HepG2 (cell line): ENCODE data around the gene LDB3. TPM values are rescaled to one million over a fixed set of nuclear protein-coding genes. Genes with fewer than 3 reads are reported as not detected.
A peak's percentile ranks its signal among the peaks of the same experiment; 100 is the strongest.

Source experiments
- ATAC-seq: fragments of 200-7000 bp; cut with Tn5 transposase; 3 replicates; pipeline ENCODE4 v1.9.1; 2020; ENCODE audit warnings: mild to moderate bottlenecking, moderate library complexity
- BruUV-seq: library from RNA; stranded (reverse); fragments of 400-500 nt; replicated peaks from 2 replicates; lab custom pipeline; 2021; lab: Mats Ljungman, UMichigan
- CTCF ChIA-PET: fragments of 300-600 bp; formaldehyde crosslinking; extraction: SDS; loops from one replicate; lab custom pipeline; 2021; ENCODE audit warnings: low total read pairs, inconsistent platforms, low intra/inter-chr PET ratio; lab: Yijun Ruan, JAX
- POLR2A ChIA-PET: fragments of 350-600 bp; sonication (Branson Sonifier 250); formaldehyde crosslinking; loops from one replicate; lab custom pipeline; 2020; ENCODE audit warnings: antibody characterized with exemption, inconsistent platforms; lab: Yijun Ruan, JAX
- DNase-seq: peaks from one replicate; pipeline ENCODE4 v3.0.0-alpha.2; 2015; ENCODE audit warnings: low spot score
- FAIRE-seq: peaks from 3 replicates; lab custom pipeline; 2011; peaks lifted over from hg19 to GRCh38; lab: Jason Lieb, UNC
- H2AFZ ChIP-seq: one replicate; pipeline ENCODE4 v1.6.1; 2011; ENCODE audit warnings: low read length, inconsistent platforms
- H3K27ac ChIP-seq: fragments of 300-600 bp; 3 replicates; pipeline ENCODE4 v1.8.0; 2011; ENCODE audit warnings: mixed run types, mild to moderate bottlenecking, mixed read lengths, low read length, inconsistent platforms; ENCODE audit not compliant: insufficient read depth; ENCODE audit errors: extremely low read length
- H3K27me3 ChIP-seq, 2 experiments: fragments of 200-600 bp in 1 of 2; 2 replicates in 1 of 2; 3 replicates in 1 of 2; pipeline versions ENCODE4 v1.6.0 to v1.8.0; 2011; ENCODE audit warnings: low read length in 2 of 2, mild to moderate bottlenecking in 2 of 2, moderate library complexity in 2 of 2, inconsistent platforms in 1 of 2; ENCODE audit not compliant: insufficient read depth in 2 of 2, control insufficient read depth in 1 of 2
- H3K36me3 ChIP-seq, 2 experiments: fragments of 200-600 bp in 1 of 2; replicated peaks in 1 of 2; 2 replicates in 1 of 2; 3 replicates in 1 of 2; pipeline versions ENCODE4 v1.5.1 to v1.8.0; 2011; ENCODE audit warnings: low read length in 2 of 2, inconsistent platforms in 1 of 2; ENCODE audit not compliant: insufficient read depth in 2 of 2, control insufficient read depth in 1 of 2
- H3K4me1 ChIP-seq: 2 replicates; pipeline ENCODE4 v1.5.1; 2012; ENCODE audit warnings: low read length, inconsistent platforms; ENCODE audit not compliant: insufficient read depth
- H3K4me2 ChIP-seq: 2 replicates; pipeline ENCODE4 v1.6.0; 2011; ENCODE audit warnings: low read depth, low read length, inconsistent platforms
- H3K4me3 ChIP-seq, 3 experiments: fragments of 200-600 bp in 1 of 3; sonication (generic), shearing (Covaris generic) in 1 of 3; replicated peaks in 1 of 3; 2 replicates each; pipeline ENCODE4 v1.5.1; 2011 to 2016; ENCODE audit warnings: low read length in 3 of 3, inconsistent platforms in 2 of 3, low read depth in 2 of 3, mild to moderate bottlenecking in 2 of 3, control low read depth in 1 of 3, mixed read lengths in 1 of 3; ENCODE audit not compliant: insufficient read depth in 1 of 3
- H3K79me2 ChIP-seq: one replicate; pipeline ENCODE4 v1.6.1; 2011; ENCODE audit warnings: low read length, inconsistent platforms; ENCODE audit not compliant: insufficient read depth
- H3K9ac ChIP-seq: 2 replicates; pipeline ENCODE4 v1.6.0; 2011; ENCODE audit warnings: mild to moderate bottlenecking, low read depth, low read length, inconsistent platforms; ENCODE audit not compliant: insufficient read depth
- H3K9me3 ChIP-seq: 2 replicates; pipeline ENCODE4 v1.5.1; 2012; ENCODE audit warnings: mild to moderate bottlenecking, low read length
- H4K20me1 ChIP-seq: 2 replicates; pipeline ENCODE4 v1.6.0; 2011; ENCODE audit warnings: inconsistent platforms, mild to moderate bottlenecking, low read length, moderate library complexity; ENCODE audit not compliant: insufficient read depth
- ARID2 ChIP-seq: sonication (generic); formaldehyde crosslinking; IDR thresholded peaks from 2 replicates; pipeline ENCODE4 v1.8.1; 2022; ENCODE audit warnings: mild to moderate bottlenecking, missing genetic modification reagents, borderline replicate concordance
- CBX2 ChIP-seq, 2 experiments: fragments of 200-600 bp in 1 of 2; sonication (generic); formaldehyde crosslinking in 1 of 2; IDR thresholded peaks; 2 replicates each; pipeline versions ENCODE4 v1.7.0 to v1.8.1; 2018 to 2022; ENCODE audit warnings: low read depth in 2 of 2, low read length in 1 of 2, mild to moderate bottlenecking in 1 of 2, missing genetic modification reagents in 1 of 2
- ETV6 ChIP-seq: sonication (generic); formaldehyde crosslinking; conservative IDR thresholded peaks from 2 replicates; pipeline ENCODE4 v1.4.0; 2020; ENCODE audit warnings: missing genetic modification reagents
- KLF12 ChIP-seq: sonication (generic); formaldehyde crosslinking; IDR thresholded peaks from 2 replicates; pipeline ENCODE4 v1.4.0; 2020; ENCODE audit warnings: missing genetic modification reagents, borderline replicate concordance
- PCBP2 ChIP-seq: fragments of 200-400 bp; formaldehyde crosslinking; optimal IDR thresholded peaks from 2 replicates; pipeline ENCODE3; 2018; ENCODE audit warnings: low read length, low read depth; ENCODE audit not compliant: poor library complexity, severe bottlenecking
- SNAPC4 ChIP-seq: sonication (generic); formaldehyde crosslinking; IDR thresholded peaks from 2 replicates; pipeline ENCODE4 v1.4.0; 2020; ENCODE audit warnings: mild to moderate bottlenecking, missing genetic modification reagents
- XRCC5 ChIP-seq: fragments of 200-400 bp; formaldehyde crosslinking; optimal IDR thresholded peaks from 2 replicates; pipeline ENCODE3; 2017; ENCODE audit warnings: mild to moderate bottlenecking, low read length
- ZBTB1 ChIP-seq: sonication (generic); formaldehyde crosslinking; IDR thresholded peaks from 2 replicates; pipeline ENCODE4 v1.4.0; 2020; ENCODE audit warnings: missing genetic modification reagents, borderline replicate concordance
- ZNF124 ChIP-seq: sonication (generic); formaldehyde crosslinking; IDR thresholded peaks from 2 replicates; pipeline ENCODE4 v1.4.0; 2020; ENCODE audit warnings: missing genetic modification reagents
- ZNF143 ChIP-seq: sonication (generic); formaldehyde crosslinking; IDR thresholded peaks from 2 replicates; pipeline ENCODE4 v1.4.0; 2020; ENCODE audit warnings: missing genetic modification reagents
- ZNF331 ChIP-seq: sonication (generic); formaldehyde crosslinking; IDR thresholded peaks from 2 replicates; pipeline ENCODE4 v1.4.0; 2020; ENCODE audit warnings: missing genetic modification reagents
- ZNF501 ChIP-seq: sonication (generic); formaldehyde crosslinking; IDR thresholded peaks from 2 replicates; pipeline ENCODE4 v1.5.1; 2020; ENCODE audit warnings: mild to moderate bottlenecking, moderate library complexity, missing genetic modification reagents
- ZNF672 ChIP-seq: sonication (generic); formaldehyde crosslinking; IDR thresholded peaks from 2 replicates; pipeline ENCODE4 v1.8.1; 2022; ENCODE audit warnings: missing genetic modification reagents
- WGBS: methylation state at CpG from one replicate; pipeline ENCODE4 v1.1.6; 2017; ENCODE audit warnings: low lambda C conversion rate; 5-methylcytosine and 5-hydroxymethylcytosine counted together
- in situ Hi-C: cut with HindIII; loops from 2 replicates; pipeline ENCODE4 v1.10.0; 2017; ENCODE audit warnings: low pct_unique_long_range_greater_than_20kb; ENCODE audit not compliant: extremely low pct_ligation_motif_present
- intact Hi-C: fragments of 100-400 bp; cut with micrococcal nuclease; formaldehyde crosslinking; loops from one replicate; pipeline ENCODE4 v1.10.0; 2022; ENCODE audit not compliant: unreplicated experiment
- polyA plus RNA-seq, 8 experiments: library from polyadenylated mRNA; depleted of rRNA in 3 of 8; stranded (reverse) in 7 of 8; unstranded in 1 of 8; fragments of >200 nt; fragmentation: Illumina TruSeq in 4 of 8; extraction: Trizol in 4 of 8; gene quantifications; 2 replicates each; pipeline versions ENCODE4 v1.2.1 to v1.2.3, GENCODE V29; 2011 to 2016; ENCODE audit warnings: low read depth in 4 of 8, missing spikeins in 1 of 8, mixed read lengths in 1 of 8; ENCODE audit not compliant: insufficient read depth in 1 of 8
- total RNA-seq, 5 experiments: library from RNA; depleted of rRNA; stranded (reverse); fragments of >200 nt; fragmentation: Illumina TruSeq; extraction: Trizol; gene quantifications; 2 replicates each; pipeline ENCODE4 v1.2.3, GENCODE V29; 2016; ENCODE audit warnings: low read depth in 1 of 5
- TF ChIP-seq, protein P1 (sequence below): sonication (generic); formaldehyde crosslinking; conservative IDR thresholded peaks from 2 replicates; pipeline ENCODE4 v1.8.1; 2023; ENCODE audit warnings: missing genetic modification reagents
- TF ChIP-seq, protein P2 (sequence below): sonication (generic); formaldehyde crosslinking; IDR thresholded peaks from 2 replicates; pipeline ENCODE4 v1.5.0; 2020; ENCODE audit warnings: missing genetic modification reagents
- TF ChIP-seq, protein P3 (sequence below): IDR thresholded peaks from 2 replicates; pipeline ENCODE4 v1.6.1; 2018; ENCODE audit warnings: missing genetic modification reagents

Gene LDB3
- total and polyA plus RNA-seq, 2 of the 13 experiments (the other 11 are each of a cell fraction or from before 2014, with no cell fraction given): not detected

DNA sequence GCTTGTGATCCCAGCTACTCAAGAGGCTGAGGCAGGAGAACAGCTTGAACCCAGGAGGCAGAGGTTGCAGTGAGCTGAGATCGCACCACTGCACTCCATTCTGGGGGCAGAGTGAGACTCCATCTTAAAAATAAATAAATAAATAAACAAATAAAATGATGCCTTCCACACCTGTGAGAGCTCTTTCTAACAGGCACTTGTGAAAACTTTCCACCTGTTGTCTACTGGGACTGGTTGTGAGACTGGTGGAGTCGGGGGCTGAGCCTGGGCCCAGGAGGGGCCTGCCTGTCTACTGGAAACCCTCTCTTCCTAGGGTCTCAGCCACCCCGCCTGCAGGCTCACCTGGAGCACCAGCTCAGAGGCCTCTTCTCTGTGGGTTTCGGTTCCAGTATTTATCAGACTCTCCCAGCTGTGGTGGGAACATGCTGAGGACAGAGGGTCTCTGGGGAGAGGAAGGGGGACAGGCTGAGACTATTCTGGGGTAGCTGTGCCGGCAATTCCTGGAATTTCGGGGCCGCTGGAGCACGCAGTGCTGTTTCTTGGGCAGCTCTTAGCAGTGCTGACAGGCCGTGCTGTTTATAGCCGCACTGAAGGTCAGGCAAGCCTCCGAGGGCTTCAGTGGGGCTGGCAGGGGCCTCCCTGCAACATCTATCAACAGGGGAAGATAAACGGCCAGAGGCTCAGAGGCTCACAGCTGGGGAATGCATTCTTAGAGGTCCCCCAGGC lies 3.8 kb downstream of the LDB3 start:
- DNase-seq (no peak), ATAC-seq (peak; percentile 35), FAIRE-seq (no peak)
- WGBS: 2% methylated on average over 3 of the region's 12 CpGs
- intact Hi-C loops: no loop called here
- no peak overlapping the region for H3K9ac ChIP-seq
- no peaks in the 10 kb centered on the region for H3K79me2 ChIP-seq
- in situ Hi-C loops: no loop called here
- peaks cover 12 to 64% of the 10 kb centered on the region in 2 experiments; a peak in 4 of 5 replicates for H3K27me3 ChIP-seq
- H3K4me3 ChIP-seq: no peak overlapping the region
- no peaks in the 10 kb centered on the region for H3K9me3 ChIP-seq
- H3K4me2 ChIP-seq: no peak overlapping the region
- no peaks in the 10 kb centered on the region; the same call in 1 of the 2 replicates for H4K20me1 ChIP-seq
- no peak overlapping the region for H3K27ac ChIP-seq
- POLR2A ChIA-PET: no interaction called here
- no peaks in the 10 kb centered on the region for H3K4me1 ChIP-seq
- no peak overlapping the region for H2AFZ ChIP-seq
- BruUV-seq: no TSS peak
- CTCF ChIA-PET: no interaction called here
- H3K36me3 ChIP-seq: no peaks in the 10 kb centered on the region
- TF ChIP-seq ZNF501 (CRISPR knock-in tag): no peak
- TF ChIP-seq ETV6 (CRISPR knock-in tag): no peak
- TF ChIP-seq ZBTB1 (CRISPR knock-in tag): no peak
- no peak for TF ChIP-seq SNAPC4 (CRISPR knock-in tag)
- no peak for TF ChIP-seq ZNF143 (CRISPR knock-in tag)
- TF ChIP-seq PCBP2: no peak
- TF ChIP-seq ZNF331 (CRISPR knock-in tag): no peak
- no peak for TF ChIP-seq ZNF672
- TF ChIP-seq, protein P1, sequence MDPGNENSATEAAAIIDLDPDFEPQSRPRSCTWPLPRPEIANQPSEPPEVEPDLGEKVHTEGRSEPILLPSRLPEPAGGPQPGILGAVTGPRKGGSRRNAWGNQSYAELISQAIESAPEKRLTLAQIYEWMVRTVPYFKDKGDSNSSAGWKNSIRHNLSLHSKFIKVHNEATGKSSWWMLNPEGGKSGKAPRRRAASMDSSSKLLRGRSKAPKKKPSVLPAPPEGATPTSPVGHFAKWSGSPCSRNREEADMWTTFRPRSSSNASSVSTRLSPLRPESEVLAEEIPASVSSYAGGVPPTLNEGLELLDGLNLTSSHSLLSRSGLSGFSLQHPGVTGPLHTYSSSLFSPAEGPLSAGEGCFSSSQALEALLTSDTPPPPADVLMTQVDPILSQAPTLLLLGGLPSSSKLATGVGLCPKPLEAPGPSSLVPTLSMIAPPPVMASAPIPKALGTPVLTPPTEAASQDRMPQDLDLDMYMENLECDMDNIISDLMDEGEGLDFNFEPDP (CRISPR knock-in tag): no peak
- TF ChIP-seq XRCC5: no peak
- TF ChIP-seq, protein P2, sequence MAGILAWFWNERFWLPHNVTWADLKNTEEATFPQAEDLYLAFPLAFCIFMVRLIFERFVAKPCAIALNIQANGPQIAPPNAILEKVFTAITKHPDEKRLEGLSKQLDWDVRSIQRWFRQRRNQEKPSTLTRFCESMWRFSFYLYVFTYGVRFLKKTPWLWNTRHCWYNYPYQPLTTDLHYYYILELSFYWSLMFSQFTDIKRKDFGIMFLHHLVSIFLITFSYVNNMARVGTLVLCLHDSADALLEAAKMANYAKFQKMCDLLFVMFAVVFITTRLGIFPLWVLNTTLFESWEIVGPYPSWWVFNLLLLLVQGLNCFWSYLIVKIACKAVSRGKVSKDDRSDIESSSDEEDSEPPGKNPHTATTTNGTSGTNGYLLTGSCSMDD (CRISPR knock-in tag): no peak
- TF ChIP-seq KLF12 (CRISPR knock-in tag): no peak
- TF ChIP-seq, protein P3, sequence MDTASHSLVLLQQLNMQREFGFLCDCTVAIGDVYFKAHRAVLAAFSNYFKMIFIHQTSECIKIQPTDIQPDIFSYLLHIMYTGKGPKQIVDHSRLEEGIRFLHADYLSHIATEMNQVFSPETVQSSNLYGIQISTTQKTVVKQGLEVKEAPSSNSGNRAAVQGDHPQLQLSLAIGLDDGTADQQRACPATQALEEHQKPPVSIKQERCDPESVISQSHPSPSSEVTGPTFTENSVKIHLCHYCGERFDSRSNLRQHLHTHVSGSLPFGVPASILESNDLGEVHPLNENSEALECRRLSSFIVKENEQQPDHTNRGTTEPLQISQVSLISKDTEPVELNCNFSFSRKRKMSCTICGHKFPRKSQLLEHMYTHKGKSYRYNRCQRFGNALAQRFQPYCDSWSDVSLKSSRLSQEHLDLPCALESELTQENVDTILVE (CRISPR knock-in tag): no peak
- no peak for TF ChIP-seq CBX2 (IDR thresholded peaks at IDR 0.05; ENCODE audit: low read depth, low read length)
- no peak for TF ChIP-seq CBX2 (CRISPR knock-in tag; IDR thresholded peaks at IDR 0.05; ENCODE audit: low read depth)
- TF ChIP-seq ZNF124 (CRISPR knock-in tag): no peak
- TF ChIP-seq ARID2 (CRISPR knock-in tag): no peak
